MM.1S (cell line): ENCODE data around the gene PPP1R9A.

Experiments used
- DNase-seq: peaks from one replicate; pipeline ENCODE4 v3.0.0-alpha.2; 2015
- H2AFZ ChIP-seq: fragments of 300-600 bp; sonication (generic); 2 replicates; pipeline ENCODE4 v1.6.0; 2016; ENCODE audit warnings: antibody characterized with exemption, low read length
- H3F3A ChIP-seq: fragments of 300-600 bp; sonication (generic); 2 replicates; pipeline ENCODE4 v1.6.1; 2016; ENCODE audit warnings: mild to moderate bottlenecking, antibody characterized with exemption, low read length, moderate library complexity, mixed read lengths; ENCODE audit not compliant: insufficient read depth
- H3K27ac ChIP-seq: fragments of 300-600 bp; sonication (generic); 2 replicates; pipeline ENCODE4 v1.5.1; 2016; ENCODE audit warnings: mild to moderate bottlenecking, low read length
- H3K27me3 ChIP-seq: fragments of 300-600 bp; sonication (generic); replicated peaks from 2 replicates; pipeline ENCODE4 v1.6.0; 2016; ENCODE audit warnings: low read length; ENCODE audit not compliant: insufficient read depth
- H3K36me3 ChIP-seq: fragments of 300-600 bp; sonication (generic); replicated peaks from 2 replicates; pipeline ENCODE4 v1.6.1; 2016; ENCODE audit warnings: mild to moderate bottlenecking, low read length, mixed read lengths; ENCODE audit not compliant: insufficient read depth
- H3K4me1 ChIP-seq: fragments of 300-600 bp; sonication (generic); 2 replicates; pipeline ENCODE4 v1.6.1; 2016; ENCODE audit warnings: low read length, mixed read lengths
- H3K4me2 ChIP-seq: fragments of 300-600 bp; sonication (generic); 2 replicates; pipeline ENCODE4 v1.6.0; 2016; ENCODE audit warnings: low read depth, low read length
- H3K4me3 ChIP-seq: fragments of 300-600 bp; sonication (generic); 2 replicates; pipeline ENCODE4 v1.5.1; 2016; ENCODE audit warnings: low read length, mixed read lengths
- H3K79me2 ChIP-seq: fragments of 300-600 bp; sonication (generic); 2 replicates; pipeline ENCODE4 v1.6.1; 2016; ENCODE audit warnings: mixed run types, low read length, mixed read lengths
- H3K9ac ChIP-seq: fragments of 300-600 bp; sonication (generic); 2 replicates; pipeline ENCODE4 v1.6.1; 2016; ENCODE audit warnings: low read length, mixed read lengths
- H3K9me2 ChIP-seq: fragments of 300-600 bp; sonication (generic); replicated peaks from 2 replicates; pipeline ENCODE4 v1.6.1; 2016; ENCODE audit warnings: mild to moderate bottlenecking, low read length, mixed read lengths; ENCODE audit not compliant: insufficient read depth
- H3K9me3 ChIP-seq: fragments of 300-600 bp; sonication (generic); replicated peaks from 2 replicates; pipeline ENCODE4 v1.6.1; 2016; ENCODE audit warnings: mild to moderate bottlenecking, low read length, mixed read lengths; ENCODE audit not compliant: insufficient read depth
- H4K20me1 ChIP-seq: fragments of 300-600 bp; sonication (generic); 2 replicates; pipeline ENCODE4 v1.6.1; 2016; ENCODE audit warnings: mild to moderate bottlenecking, low read length, moderate library complexity, mixed read lengths; ENCODE audit not compliant: insufficient read depth
- EZH2 ChIP-seq: fragments of 300-600 bp; sonication (generic); optimal IDR thresholded peaks from 2 replicates; pipeline ENCODE3; 2017; ENCODE audit warnings: low read depth, mild to moderate bottlenecking, antibody characterized with exemption, low read length, mixed read lengths
- EZH2phosphoT487 ChIP-seq: fragments of 300-600 bp; sonication (generic); IDR thresholded peaks from 2 replicates; pipeline ENCODE4 v1.6.1; 2018; ENCODE audit warnings: antibody characterized with exemption, low read length
- TF ChIP-seq, protein P1 (sequence below): fragments of 300-600 bp; sonication (generic); IDR thresholded peaks from 2 replicates; pipeline ENCODE4 v1.5.1; 2016; ENCODE audit warnings: antibody characterized with exemption, low read length, mixed read lengths

Gene PPP1R9A

DNA sequence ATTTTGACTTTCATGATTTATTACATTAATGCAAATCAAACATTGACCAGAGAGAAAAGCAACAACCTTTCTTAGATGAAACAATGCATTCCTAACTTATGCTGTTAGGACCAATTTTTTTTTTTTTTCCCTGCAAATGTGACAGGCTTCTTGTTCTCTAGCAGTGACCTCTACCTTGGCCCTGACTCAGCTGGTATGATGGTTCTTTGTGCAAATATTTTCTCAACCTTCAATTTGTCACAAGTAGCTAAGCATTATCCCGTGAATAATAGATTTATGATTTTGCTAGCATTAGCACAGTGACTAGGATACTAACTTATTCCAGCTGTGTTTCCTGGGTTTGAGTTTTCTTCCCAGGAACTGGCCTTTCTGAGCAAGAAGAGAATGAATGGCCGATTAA lies 64.9 kb downstream of the PPP1R9A start:
- no peak overlapping the region for H3K27ac ChIP-seq
- no peak for DNase-seq
- H3K79me2 ChIP-seq: no peaks in the 10 kb centered on the region
- no peaks in the 10 kb centered on the region for H3K9me3 ChIP-seq
- no peak overlapping the region for H3K4me2 ChIP-seq
- H3K9ac ChIP-seq: no peak overlapping the region
- H2AFZ ChIP-seq: no peak overlapping the region
- no peaks in the 10 kb centered on the region for H3F3A ChIP-seq
- TF ChIP-seq EZH2phosphoT487 (no peak), EZH2 (no peak)
- TF ChIP-seq, protein P1, sequence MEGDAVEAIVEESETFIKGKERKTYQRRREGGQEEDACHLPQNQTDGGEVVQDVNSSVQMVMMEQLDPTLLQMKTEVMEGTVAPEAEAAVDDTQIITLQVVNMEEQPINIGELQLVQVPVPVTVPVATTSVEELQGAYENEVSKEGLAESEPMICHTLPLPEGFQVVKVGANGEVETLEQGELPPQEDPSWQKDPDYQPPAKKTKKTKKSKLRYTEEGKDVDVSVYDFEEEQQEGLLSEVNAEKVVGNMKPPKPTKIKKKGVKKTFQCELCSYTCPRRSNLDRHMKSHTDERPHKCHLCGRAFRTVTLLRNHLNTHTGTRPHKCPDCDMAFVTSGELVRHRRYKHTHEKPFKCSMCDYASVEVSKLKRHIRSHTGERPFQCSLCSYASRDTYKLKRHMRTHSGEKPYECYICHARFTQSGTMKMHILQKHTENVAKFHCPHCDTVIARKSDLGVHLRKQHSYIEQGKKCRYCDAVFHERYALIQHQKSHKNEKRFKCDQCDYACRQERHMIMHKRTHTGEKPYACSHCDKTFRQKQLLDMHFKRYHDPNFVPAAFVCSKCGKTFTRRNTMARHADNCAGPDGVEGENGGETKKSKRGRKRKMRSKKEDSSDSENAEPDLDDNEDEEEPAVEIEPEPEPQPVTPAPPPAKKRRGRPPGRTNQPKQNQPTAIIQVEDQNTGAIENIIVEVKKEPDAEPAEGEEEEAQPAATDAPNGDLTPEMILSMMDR: no peak
- no peaks in the 10 kb centered on the region for H3K27me3 ChIP-seq
- H3K4me3 ChIP-seq: no peak overlapping the region
- no peaks in the 10 kb centered on the region for H3K36me3 ChIP-seq
- H4K20me1 ChIP-seq: no peaks in the 10 kb centered on the region
- no peaks in the 10 kb centered on the region for H3K4me1 ChIP-seq
- no peaks in the 10 kb centered on the region for H3K9me2 ChIP-seq

- no peak for DNase-seq
- Histone ChIP-seq H3K9ac (no peak overlapping the region), H3K9me2 (no peaks in the 10 kb centered on the region), H3K4me3 (no peak overlapping the region), H4K20me1 (no peaks in the 10 kb centered on the region), H3K4me1 (no peaks in the 10 kb centered on the region), H3F3A (no peaks in the 10 kb centered on the region), H3K27me3 (no peaks in the 10 kb centered on the region), H3K36me3 (no peaks in the 10 kb centered on the region), H3K79me2 (no peaks in the 10 kb centered on the region), H3K9me3 (no peaks in the 10 kb centered on the region), H3K27ac (no peak overlapping the region), H2AFZ (no peak overlapping the region), H3K4me2 (no peak overlapping the region)
- TF ChIP-seq, protein P1: no peak
- TF ChIP-seq EZH2 (no peak), EZH2phosphoT487 (no peak)
Measured at GRCh38 chr7:94973844-94974243, 66.5 kb downstream of the PPP1R9A start.

- H3K27ac ChIP-seq: no peak overlapping the region
- no peaks in the 10 kb centered on the region for H4K20me1 ChIP-seq
- no peaks in the 10 kb centered on the region for H3K36me3 ChIP-seq
- TF ChIP-seq EZH2 (no peak), EZH2phosphoT487 (no peak)
- TF ChIP-seq, protein P1: no peak
- H3K27me3 ChIP-seq: no peaks in the 10 kb centered on the region
- no peaks in the 10 kb centered on the region for H3K79me2 ChIP-seq
- no peaks in the 10 kb centered on the region for H3K9me3 ChIP-seq
- no peak overlapping the region for H3K4me2 ChIP-seq
- DNase-seq: no peak
- H3K4me1 ChIP-seq: no peaks in the 10 kb centered on the region
- no peaks in the 10 kb centered on the region for H3K9me2 ChIP-seq
- H3K4me3 ChIP-seq: no peak overlapping the region
- no peak overlapping the region for H3K9ac ChIP-seq
- H2AFZ ChIP-seq: no peak overlapping the region
- H3F3A ChIP-seq: no peaks in the 10 kb centered on the region
Measured at GRCh38 chr7:94974423-94974822, 67.0 kb downstream of the PPP1R9A start.
